K562 (cell line): ENCODE results near the gene RGS17. TPM values are rescaled to one million over a fixed set of nuclear protein-coding genes. Genes with fewer than 3 reads are reported as not detected.

Source experiments
- BRD9 ChIP-seq: fragments of 450-650 bp; IDR thresholded peaks from 2 replicates; pipeline ENCODE4 v1.6.1; 2018; ENCODE audit warnings: low read depth; ENCODE audit not compliant: partially characterized antibody
- CCAR2 ChIP-seq: fragments of 200-400 bp; formaldehyde crosslinking; IDR thresholded peaks from 2 replicates; pipeline ENCODE4 v1.6.1; 2017; ENCODE audit warnings: mild to moderate bottlenecking, low read depth, low read length
- CEBPB ChIP-seq: fragments of 450-650 bp; IDR thresholded peaks from 2 replicates; pipeline ENCODE4 v1.6.1; 2016; ENCODE audit warnings: missing genetic modification characterization, missing compliant biosample characterization
- CSDE1 ChIP-seq, 2 experiments: fragments of 450-650 bp; IDR thresholded peaks; 2 replicates each; pipeline ENCODE4 v1.6.1; 2016; ENCODE audit warnings: mild to moderate bottlenecking in 1 of 2
- DDX20 ChIP-seq: fragments of 450-650 bp; IDR thresholded peaks from 2 replicates; pipeline ENCODE4 v1.6.1; 2016; ENCODE audit warnings: missing genetic modification characterization, low read depth, mild to moderate bottlenecking, missing compliant biosample characterization, moderate library complexity
- GABPA ChIP-seq: fragments of 200-800 bp; sonication (Bioruptor generic); conservative IDR thresholded peaks from 2 replicates; pipeline ENCODE4 v1.6.1; 2016; ENCODE audit warnings: low read depth, missing genetic modification characterization, missing compliant biosample characterization
- HDAC2 ChIP-seq: fragments of 450-650 bp; IDR thresholded peaks from 2 replicates; pipeline ENCODE4 v1.6.1; 2016; ENCODE audit warnings: mild to moderate bottlenecking
- HNRNPLL ChIP-seq: fragments of 200-400 bp; formaldehyde crosslinking; IDR thresholded peaks from 2 replicates; pipeline ENCODE4 v1.6.1; 2017; ENCODE audit warnings: low read length, low read depth, mild to moderate bottlenecking; ENCODE audit not compliant: poor library complexity, severe bottlenecking
- MNT ChIP-seq, 2 experiments: fragments of 450-650 bp; conservative IDR thresholded peaks; 2 replicates each; pipeline ENCODE4 v1.6.1; 2017; ENCODE audit warnings: mild to moderate bottlenecking in 2 of 2, moderate library complexity in 2 of 2
- OTX1 ChIP-seq: fragments of 450-650 bp; formaldehyde crosslinking; IDR thresholded peaks from 2 replicates; pipeline ENCODE4 v1.4.0; 2022; ENCODE audit warnings: mild to moderate bottlenecking
- PHF20 ChIP-seq: fragments of 450-650 bp; IDR thresholded peaks from 2 replicates; pipeline ENCODE4 v1.6.1; 2018; ENCODE audit not compliant: partially characterized antibody
- RBM25 ChIP-seq: fragments of 200-400 bp; formaldehyde crosslinking; IDR thresholded peaks from 2 replicates; pipeline ENCODE4 v1.6.1; 2018; ENCODE audit warnings: low read length, low read depth, moderate library complexity; ENCODE audit not compliant: severe bottlenecking
- RFX7 ChIP-seq: fragments of 250-450 bp; sonication (Bioruptor Pico); IDR thresholded peaks from 2 replicates; pipeline ENCODE4 v1.5.1; 2021; ENCODE audit warnings: mild to moderate bottlenecking
- TAF1 ChIP-seq: IDR thresholded peaks from 2 replicates; pipeline ENCODE4 v1.6.1; 2011; ENCODE audit warnings: mild to moderate bottlenecking, low read length, moderate library complexity; ENCODE audit not compliant: insufficient read depth, control insufficient read depth, severe bottlenecking; ENCODE audit errors: extremely low read depth
- TFAM ChIP-seq: fragments of 250-450 bp; sonication (Bioruptor Pico); conservative IDR thresholded peaks from 2 replicates; pipeline ENCODE4 v1.5.0; 2021; ENCODE audit warnings: mild to moderate bottlenecking, moderate library complexity
- UBTF ChIP-seq, 2 experiments: IDR thresholded peaks; 2 replicates each; pipeline ENCODE4 v1.6.1; 2012; ENCODE audit warnings: improper control_type of control experiment in 2 of 2, low read depth in 2 of 2, low read length in 2 of 2, borderline replicate concordance in 1 of 2
- VEZF1 ChIP-seq: fragments of 200-800 bp; sonication (Bioruptor generic); IDR thresholded peaks from 2 replicates; pipeline ENCODE4 v1.6.1; 2017; ENCODE audit warnings: missing genetic modification characterization, missing compliant biosample characterization
- ZFX ChIP-seq: sonication (generic); formaldehyde crosslinking; IDR thresholded peaks from 2 replicates; pipeline ENCODE4 v1.8.0; 2022; ENCODE audit warnings: mild to moderate bottlenecking, missing genetic modification reagents, moderate library complexity
- ZNF316 ChIP-seq: fragments of 450-650 bp; IDR thresholded peaks from 2 replicates; pipeline ENCODE4 v1.6.1; 2016
- ZNF512 ChIP-seq: IDR thresholded peaks from 2 replicates; pipeline ENCODE4 v1.6.1; 2016; ENCODE audit warnings: missing genetic modification characterization, missing compliant biosample characterization
- ZNF785 ChIP-seq: fragments of 250-450 bp; sonication (Bioruptor Pico); IDR thresholded peaks from 2 replicates; pipeline ENCODE4 v1.4.0; 2020; ENCODE audit warnings: mild to moderate bottlenecking
- polyA plus RNA-seq, 8 experiments: library from polyadenylated mRNA; depleted of rRNA in 4 of 8; stranded (reverse) in 5 of 8; unstranded in 3 of 8; fragments of >200 nt; fragmentation: Nextera tagmentation in 2 of 8; fragmentation: Illumina TruSeq in 1 of 8; extraction: Ambion mirVana in 2 of 8; extraction: Trizol in 1 of 8; gene quantifications; 2 replicates each; pipeline versions ENCODE4 v1.2.1 to v1.2.3, GENCODE V29; 2011 to 2014; ENCODE audit warnings: inconsistent platforms in 1 of 8, missing spikeins in 1 of 8
- total RNA-seq, 7 experiments: library from RNA; depleted of rRNA in 6 of 7; stranded (reverse); fragments of >200 nt in 6 of 7; fragmentation: Illumina TruSeq in 2 of 7; extraction: Trizol in 2 of 7; gene quantifications; 2 replicates each; pipeline versions ENCODE4 v1.2.1 to v1.2.3, GENCODE V29; 2011 to 2021; ENCODE audit warnings: low replicate concordance in 1 of 7

The RGS17 gene
- total and polyA plus RNA-seq, 9 of the 15 experiments (the other 6 are each of a cell fraction or from before 2014, with no cell fraction given) = 0.01 to 0.14 (median 0.08) TPM; not detected in 6

- TF ChIP-seq HNRNPLL = no peak
- no peak for TF ChIP-seq PHF20
- TF ChIP-seq RFX7 (CRISPR knock-in tag) = no peak
- peak; percentile 99 for TF ChIP-seq ZFX (CRISPR knock-in tag)
- no peak for TF ChIP-seq CEBPB (tag)
- 0 out of 2 replicates have a peak, but pooled peaks have one; percentile 11 for TF ChIP-seq HDAC2
- TF ChIP-seq TAF1 = peak; percentile 55
- no peak; a peak in 1 of 4 replicates for TF ChIP-seq MNT (conservative IDR thresholded peaks at IDR 0.05)
- TF ChIP-seq VEZF1 = peak; percentile 86
- no peak for TF ChIP-seq CCAR2
- TF ChIP-seq UBTF (IDR thresholded peaks at IDR 0.05; ENCODE audit: borderline replicate concordance in 1 of 2, low read depth in 2 of 2, low read length in 2 of 2) = peak in 1 of 2 experiments; percentile 76; a peak in 1 of 4 replicates
- no peak for TF ChIP-seq TFAM (CRISPR knock-in tag)
- TF ChIP-seq OTX1 (CRISPR knock-in tag) = no peak
- TF ChIP-seq ZNF512 = no peak
- no peak for TF ChIP-seq ZNF316
- TF ChIP-seq DDX20 (tag) = no peak
- TF ChIP-seq GABPA (tag) = peak; percentile 68
- no peak for TF ChIP-seq ZNF785 (CRISPR knock-in tag)
- no peak for TF ChIP-seq RBM25
- TF ChIP-seq CSDE1 (IDR thresholded peaks at IDR 0.05) = no peak; a peak in 1 of 4 replicates
- peak; percentile 32 for TF ChIP-seq BRD9
These were observed 147.2 kb downstream of the RGS17 start (continued) for GRCh38 chr6:152983637-152984512.
